Memory B cell (primary cell): ENCODE data around the gene HSPBP1.

ENCODE experiments used
- ATAC-seq: fragments of 150-1000 bp; cut with Tn5 transposase; 2 replicates; pipeline ENCODE4 v1.10.0; 2021; ENCODE audit warnings: low read depth, mild to moderate bottlenecking, moderate library complexity
- DNase-seq, 2 donors: peaks; one replicate each; pipeline ENCODE4 v3.0.0; 2022; ENCODE audit warnings: low spot score in 2 of 2
- H3K27ac Mint-ChIP-seq: one replicate; pipeline ENCODE4 v1.8.0; 2022; ENCODE audit warnings: mild to moderate bottlenecking, moderate library complexity, mixed read lengths
- H3K27me3 Mint-ChIP-seq: one replicate; pipeline ENCODE4 v1.8.0; 2022; ENCODE audit warnings: mixed read lengths
- H3K36me3 Mint-ChIP-seq: one replicate; pipeline ENCODE4 v1.8.0; 2022; ENCODE audit warnings: mild to moderate bottlenecking, mixed read lengths
- H3K4me1 Mint-ChIP-seq: one replicate; pipeline ENCODE4 v1.8.0; 2022; ENCODE audit warnings: mixed read lengths
- H3K4me3 Mint-ChIP-seq: one replicate; pipeline ENCODE4 v1.8.0; 2022; ENCODE audit warnings: mild to moderate bottlenecking, moderate library complexity, mixed read lengths
- H3K9me3 Mint-ChIP-seq: one replicate; pipeline ENCODE4 v1.8.0; 2022; ENCODE audit warnings: mixed read lengths

The HSPBP1 gene

GRCh38 chr19:55311797-55312196 is 31.9 kb upstream of the HSPBP1 start:
- DNase-seq = no peak
- no peak for ATAC-seq
- no peak overlapping the region for H3K27ac Mint-ChIP-seq
- H3K9me3 Mint-ChIP-seq = no peaks in the 10 kb centered on the region
- H3K36me3 Mint-ChIP-seq = peaks cover 2% of the 10 kb centered on the region
- no peak overlapping the region for H3K4me3 Mint-ChIP-seq
- peaks cover 4% of the 10 kb centered on the region for H3K4me1 Mint-ChIP-seq
- H3K27me3 Mint-ChIP-seq = peaks cover 8% of the 10 kb centered on the region

- Mint-ChIP-seq H3K36me3 (peaks cover 2% of the 10 kb centered on the region), H3K9me3 (no peaks in the 10 kb centered on the region), H3K4me1 (peaks cover 4% of the 10 kb centered on the region), H3K27ac (no peak overlapping the region), H3K27me3 (peaks cover 8% of the 10 kb centered on the region), H3K4me3 (no peak overlapping the region)
- ATAC-seq (no peak), DNase-seq (no peak)
These were observed 31.5 kb upstream of the HSPBP1 start for GRCh38 chr19:55311397-55311796.

GRCh38 chr19:55310498-55310897 is 30.6 kb upstream of the HSPBP1 start:
- Mint-ChIP-seq H3K27me3 (peaks cover 8% of the 10 kb centered on the region), H3K9me3 (no peaks in the 10 kb centered on the region), H3K4me1 (peaks cover 2% of the 10 kb centered on the region), H3K36me3 (peaks cover 2% of the 10 kb centered on the region), H3K4me3 (no peak overlapping the region), H3K27ac (no peak overlapping the region)
- no peak for ATAC-seq
- no peak for DNase-seq

GRCh38 chr19:55309448-55309847 is 29.5 kb upstream of the HSPBP1 start:
- peaks cover 2% of the 10 kb centered on the region for H3K36me3 Mint-ChIP-seq
- H3K27me3 Mint-ChIP-seq = peaks cover 8% of the 10 kb centered on the region
- no peaks in the 10 kb centered on the region for H3K9me3 Mint-ChIP-seq
- H3K4me3 Mint-ChIP-seq = no peak overlapping the region
- DNase-seq (no peak), ATAC-seq (no peak)
- H3K27ac Mint-ChIP-seq = no peak overlapping the region
- peaks cover 4% of the 10 kb centered on the region for H3K4me1 Mint-ChIP-seq

GRCh38 chr19:55308281-55308680 is 28.4 kb upstream of the HSPBP1 start:
- H3K27ac Mint-ChIP-seq = no peak overlapping the region
- ATAC-seq (no peak), DNase-seq (no peak)
- H3K36me3 Mint-ChIP-seq = peaks cover 2% of the 10 kb centered on the region
- H3K4me1 Mint-ChIP-seq = peaks cover 2% of the 10 kb centered on the region
- H3K27me3 Mint-ChIP-seq = peaks cover 5% of the 10 kb centered on the region
- H3K9me3 Mint-ChIP-seq = no peaks in the 10 kb centered on the region
- H3K4me3 Mint-ChIP-seq = no peak overlapping the region

GRCh38 chr19:55306712-55307111 is 26.8 kb upstream of the HSPBP1 start:
- Mint-ChIP-seq H3K27me3 (peaks cover 2% of the 10 kb centered on the region), H3K4me1 (peaks cover 6% of the 10 kb centered on the region), H3K9me3 (no peaks in the 10 kb centered on the region), H3K36me3 (peaks cover 2% of the 10 kb centered on the region), H3K4me3 (no peak overlapping the region), H3K27ac (no peak overlapping the region)
- ATAC-seq (no peak), DNase-seq (no peak)

- Mint-ChIP-seq H3K27ac (no peak overlapping the region), H3K27me3 (peaks cover 2% of the 10 kb centered on the region), H3K4me1 (peaks cover 8% of the 10 kb centered on the region), H3K9me3 (no peaks in the 10 kb centered on the region), H3K4me3 (no peak overlapping the region), H3K36me3 (peaks cover 2% of the 10 kb centered on the region)
- DNase-seq = no peak
- no peak for ATAC-seq
These were observed 26.2 kb upstream of the HSPBP1 start for GRCh38 chr19:55305983-55306562.

- ATAC-seq (peak; percentile 59), DNase-seq (peak; percentile 33 to 51)
- Mint-ChIP-seq H3K4me3 (no peak overlapping the region), H3K27me3 (peaks cover 2% of the 10 kb centered on the region), H3K4me1 (peaks cover 10% of the 10 kb centered on the region), H3K9me3 (no peaks in the 10 kb centered on the region), H3K27ac (no peak overlapping the region), H3K36me3 (peaks cover 2% of the 10 kb centered on the region)
These were observed 25.6 kb upstream of the HSPBP1 start for GRCh38 chr19:55305491-55305890.

- H3K9me3 Mint-ChIP-seq = no peaks in the 10 kb centered on the region
- DNase-seq (no peak), ATAC-seq (no peak)
- no peaks in the 10 kb centered on the region for H3K36me3 Mint-ChIP-seq
- no peak overlapping the region for H3K27ac Mint-ChIP-seq
- H3K4me3 Mint-ChIP-seq = no peak overlapping the region
- peaks cover 10% of the 10 kb centered on the region for H3K4me1 Mint-ChIP-seq
- H3K27me3 Mint-ChIP-seq = peaks cover 2% of the 10 kb centered on the region
These were observed 25.1 kb upstream of the HSPBP1 start for GRCh38 chr19:55304980-55305379.

GRCh38 chr19:55304279-55304978 is 24.5 kb upstream of the HSPBP1 start:
- no peaks in the 10 kb centered on the region for H3K36me3 Mint-ChIP-seq
- no peak overlapping the region for H3K27ac Mint-ChIP-seq
- H3K27me3 Mint-ChIP-seq = peaks cover 2% of the 10 kb centered on the region
- DNase-seq = no peak
- H3K9me3 Mint-ChIP-seq = no peaks in the 10 kb centered on the region
- ATAC-seq = no peak
- peaks cover 13% of the 10 kb centered on the region for H3K4me1 Mint-ChIP-seq
- no peak overlapping the region for H3K4me3 Mint-ChIP-seq

- Mint-ChIP-seq H3K4me1 (peaks cover 13% of the 10 kb centered on the region), H3K4me3 (no peak overlapping the region), H3K27ac (no peak overlapping the region), H3K27me3 (peaks cover 2% of the 10 kb centered on the region), H3K36me3 (no peaks in the 10 kb centered on the region), H3K9me3 (no peaks in the 10 kb centered on the region)
- DNase-seq = no peak
- ATAC-seq = no peak
These were observed 23.6 kb upstream of the HSPBP1 start for GRCh38 chr19:55303477-55303876.

GRCh38 chr19:55302318-55302703 is 22.4 kb upstream of the HSPBP1 start:
- DNase-seq (no peak), ATAC-seq (no peak)
- Mint-ChIP-seq H3K27ac (peak overlapping the region; percentile 31), H3K4me1 (peaks cover 13% of the 10 kb centered on the region), H3K4me3 (peak overlapping the region; percentile 83), H3K9me3 (no peaks in the 10 kb centered on the region), H3K36me3 (no peaks in the 10 kb centered on the region), H3K27me3 (peaks cover 3% of the 10 kb centered on the region)

GRCh38 chr19:55301459-55302317 is 21.8 kb upstream of the HSPBP1 start:
- DNase-seq = peak; percentile 97 to 99
- Mint-ChIP-seq H3K27ac (peak overlapping the region; percentile 31), H3K4me3 (peak overlapping the region; percentile 83), H3K4me1 (peaks cover 13% of the 10 kb centered on the region), H3K27me3 (peaks cover 3% of the 10 kb centered on the region), H3K9me3 (no peaks in the 10 kb centered on the region), H3K36me3 (no peaks in the 10 kb centered on the region)
- ATAC-seq = peak; percentile 83

GRCh38 chr19:55300886-55301458 is 21.1 kb upstream of the HSPBP1 start:
- Mint-ChIP-seq H3K4me3 (peak overlapping the region; percentile 83), H3K36me3 (no peaks in the 10 kb centered on the region), H3K27ac (no peak overlapping the region), H3K27me3 (peaks cover 3% of the 10 kb centered on the region), H3K4me1 (peaks cover 13% of the 10 kb centered on the region), H3K9me3 (no peaks in the 10 kb centered on the region)
- DNase-seq = no peak
- ATAC-seq = no peak
